Progenitor cell of endocrine pancreas (in vitro differentiated cells): ENCODE data around the gene KCNQ1. TPM values are rescaled to one million over a fixed set of nuclear protein-coding genes. Genes with fewer than 3 reads are reported as not detected.
A peak's percentile ranks its signal among the peaks of the same experiment; 100 is the strongest.

ENCODE experiments used
- DNase-seq: peaks from one replicate; pipeline ENCODE4 v3.0.0; 2021; ENCODE audit warnings: low spot score; ENCODE audit not compliant: unreplicated experiment
- H3K27ac Mint-ChIP-seq: 2 replicates; pipeline ENCODE4 v1.8.0; 2021; ENCODE audit warnings: mild to moderate bottlenecking, moderate library complexity, mixed read lengths
- H3K27me3 Mint-ChIP-seq: 2 replicates; pipeline ENCODE4 v1.8.0; 2021; ENCODE audit warnings: mixed read lengths
- H3K36me3 Mint-ChIP-seq: 2 replicates; pipeline ENCODE4 v1.8.0; 2022; ENCODE audit warnings: mixed read lengths; ENCODE audit not compliant: insufficient read depth
- H3K4me1 Mint-ChIP-seq: 2 replicates; pipeline ENCODE4 v1.8.0; 2021; ENCODE audit warnings: low read depth, mixed read lengths
- H3K4me3 Mint-ChIP-seq: 2 replicates; pipeline ENCODE4 v1.8.0; 2021; ENCODE audit warnings: low read depth, mild to moderate bottlenecking, moderate library complexity, mixed read lengths
- H3K9me3 Mint-ChIP-seq: 2 replicates; pipeline ENCODE4 v1.8.0; 2021; ENCODE audit warnings: low read depth, mixed read lengths
- total RNA-seq: library from RNA; stranded (reverse); gene quantifications from 2 replicates; pipeline ENCODE4 v1.2.1, GENCODE V29; 2021
- TF ChIP-seq, protein P1 (sequence below): fragments of 200-600 bp; sonication (generic); IDR thresholded peaks from one replicate; pipeline ENCODE4 v1.5.0; 2021; ENCODE audit warnings: antibody characterized with exemption, mild to moderate bottlenecking; ENCODE audit not compliant: unreplicated experiment

KCNQ1 gene
- total RNA-seq, 1 donor from 2014 or later: 3.3 TPM

GRCh38 chr11:2729841-2730240 lies 285.0 kb downstream of the KCNQ1 start:
- no peak for DNase-seq
- TF ChIP-seq, protein P1, sequence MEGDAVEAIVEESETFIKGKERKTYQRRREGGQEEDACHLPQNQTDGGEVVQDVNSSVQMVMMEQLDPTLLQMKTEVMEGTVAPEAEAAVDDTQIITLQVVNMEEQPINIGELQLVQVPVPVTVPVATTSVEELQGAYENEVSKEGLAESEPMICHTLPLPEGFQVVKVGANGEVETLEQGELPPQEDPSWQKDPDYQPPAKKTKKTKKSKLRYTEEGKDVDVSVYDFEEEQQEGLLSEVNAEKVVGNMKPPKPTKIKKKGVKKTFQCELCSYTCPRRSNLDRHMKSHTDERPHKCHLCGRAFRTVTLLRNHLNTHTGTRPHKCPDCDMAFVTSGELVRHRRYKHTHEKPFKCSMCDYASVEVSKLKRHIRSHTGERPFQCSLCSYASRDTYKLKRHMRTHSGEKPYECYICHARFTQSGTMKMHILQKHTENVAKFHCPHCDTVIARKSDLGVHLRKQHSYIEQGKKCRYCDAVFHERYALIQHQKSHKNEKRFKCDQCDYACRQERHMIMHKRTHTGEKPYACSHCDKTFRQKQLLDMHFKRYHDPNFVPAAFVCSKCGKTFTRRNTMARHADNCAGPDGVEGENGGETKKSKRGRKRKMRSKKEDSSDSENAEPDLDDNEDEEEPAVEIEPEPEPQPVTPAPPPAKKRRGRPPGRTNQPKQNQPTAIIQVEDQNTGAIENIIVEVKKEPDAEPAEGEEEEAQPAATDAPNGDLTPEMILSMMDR: no peak
- H3K4me1 Mint-ChIP-seq: peaks cover 69% of the 10 kb centered on the region
- peak overlapping the region; percentile 94 for H3K27ac Mint-ChIP-seq
- peak overlapping the region; percentile 9 for H3K4me3 Mint-ChIP-seq
- no peaks in the 10 kb centered on the region for H3K9me3 Mint-ChIP-seq
- H3K27me3 Mint-ChIP-seq: no peaks in the 10 kb centered on the region
- H3K36me3 Mint-ChIP-seq: no peaks in the 10 kb centered on the region

GRCh38 chr11:2730272-2731129 lies 285.7 kb downstream of the KCNQ1 start:
- TF ChIP-seq, protein P1: no peak
- Mint-ChIP-seq H3K27me3 (no peaks in the 10 kb centered on the region), H3K36me3 (no peaks in the 10 kb centered on the region), H3K4me1 (peaks cover 62% of the 10 kb centered on the region), H3K9me3 (no peaks in the 10 kb centered on the region), H3K27ac (peak overlapping the region; percentile 94), H3K4me3 (peak overlapping the region; percentile 19)
- DNase-seq: no peak

- TF ChIP-seq, protein P1: no peak
- H3K4me3 Mint-ChIP-seq: no peak overlapping the region
- no peaks in the 10 kb centered on the region for H3K27me3 Mint-ChIP-seq
- H3K27ac Mint-ChIP-seq: peak overlapping the region; percentile 78
- H3K36me3 Mint-ChIP-seq: no peaks in the 10 kb centered on the region
- no peaks in the 10 kb centered on the region for H3K9me3 Mint-ChIP-seq
- H3K4me1 Mint-ChIP-seq: peaks cover 56% of the 10 kb centered on the region
- no peak for DNase-seq
Observed at GRCh38 chr11:2731130-2732125, 286.6 kb downstream of the KCNQ1 start.

GRCh38 chr11:2732261-2732939 lies 287.6 kb downstream of the KCNQ1 start:
- TF ChIP-seq, protein P1: no peak
- no peak for DNase-seq
- H3K27me3 Mint-ChIP-seq: no peaks in the 10 kb centered on the region
- H3K36me3 Mint-ChIP-seq: no peaks in the 10 kb centered on the region
- peak overlapping the region; percentile 90 for H3K27ac Mint-ChIP-seq
- peak overlapping the region; percentile 9 for H3K4me3 Mint-ChIP-seq
- peaks cover 48% of the 10 kb centered on the region for H3K4me1 Mint-ChIP-seq
- H3K9me3 Mint-ChIP-seq: no peaks in the 10 kb centered on the region
